GM19455 (cell line): ENCODE measurements around the gene TECPR1.

Experiments
- ATAC-seq: cut with Tn5 transposase; IDR thresholded peaks from one replicate; pipeline ENCODE4 v1.9.1; 2021; ENCODE audit not compliant: unreplicated experiment

TECPR1 gene

DNA sequence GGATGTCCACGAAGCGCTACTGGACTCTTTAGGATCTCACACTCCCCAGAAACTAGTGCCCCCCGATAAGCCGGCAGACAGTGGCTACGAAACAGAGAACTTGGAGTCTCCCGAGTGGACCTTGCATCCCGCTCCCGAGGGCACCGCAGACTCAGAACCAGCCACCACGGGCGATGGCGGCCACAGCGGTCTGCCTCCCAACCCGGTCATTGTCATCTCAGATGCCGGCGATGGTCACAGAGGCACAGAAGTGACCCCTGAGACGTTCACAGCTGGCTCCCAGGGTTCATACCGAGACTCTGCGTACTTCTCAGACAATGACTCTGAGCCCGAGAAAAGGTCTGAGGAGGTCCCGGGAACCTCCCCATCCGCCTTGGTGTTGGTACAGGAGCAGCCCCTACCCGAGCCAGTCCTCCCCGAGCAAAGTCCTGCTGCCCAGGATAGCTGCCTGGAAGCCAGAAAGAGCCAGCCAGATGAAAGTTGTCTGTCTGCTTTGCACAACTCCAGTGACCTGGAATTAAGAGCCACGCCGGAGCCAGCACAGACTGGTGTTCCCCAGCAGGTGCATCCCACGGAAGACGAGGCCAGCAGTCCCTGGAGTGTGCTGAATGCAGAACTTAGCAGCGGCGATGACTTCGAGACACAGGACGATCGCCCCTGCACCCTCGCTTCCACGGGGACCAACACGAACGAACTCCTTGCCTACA lies 58.4 kb downstream of the TECPR1 start:
- no peak for ATAC-seq

- no peak for ATAC-seq
Observed at GRCh38 chr7:98192781-98193457, 59.1 kb downstream of the TECPR1 start.

DNA sequence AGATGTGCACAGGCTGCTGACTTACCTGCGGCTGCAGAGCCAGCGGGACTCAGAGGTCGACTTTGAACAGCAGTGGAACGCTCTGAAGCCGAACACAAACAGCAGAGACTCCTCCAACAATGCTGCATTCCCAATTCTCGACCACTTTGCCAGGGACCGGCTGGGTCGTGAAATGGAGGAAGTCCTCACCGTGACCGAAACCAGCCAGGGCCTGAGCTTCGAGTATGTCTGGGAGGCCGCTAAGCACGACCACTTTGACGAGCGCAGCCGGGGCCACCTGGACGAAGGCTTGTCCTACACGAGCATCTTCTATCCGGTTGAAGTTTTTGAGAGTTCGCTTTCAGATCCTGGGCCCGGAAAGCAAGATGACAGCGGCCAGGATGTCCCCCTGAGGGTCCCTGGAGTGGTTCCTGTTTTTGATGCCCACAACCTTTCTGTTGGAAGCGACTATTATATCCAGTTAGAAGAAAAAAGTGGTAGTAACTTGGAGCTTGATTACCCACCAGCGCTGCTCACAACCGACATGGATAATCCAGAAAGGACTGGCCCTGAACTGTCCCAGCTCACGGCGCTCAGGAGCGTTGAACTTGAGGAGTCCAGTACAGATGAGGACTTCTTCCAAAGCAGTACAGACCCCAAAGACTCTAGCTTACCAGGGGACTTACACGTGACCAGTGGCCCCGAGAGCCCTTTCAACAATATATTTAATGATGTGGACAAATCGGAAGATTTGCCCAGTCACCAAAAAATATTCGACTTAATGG lies 60.2 kb downstream of the TECPR1 start:
- no peak for ATAC-seq

GRCh38 chr7:98189559-98189958 lies 62.5 kb downstream of the TECPR1 start:
- ATAC-seq: no peak

DNA sequence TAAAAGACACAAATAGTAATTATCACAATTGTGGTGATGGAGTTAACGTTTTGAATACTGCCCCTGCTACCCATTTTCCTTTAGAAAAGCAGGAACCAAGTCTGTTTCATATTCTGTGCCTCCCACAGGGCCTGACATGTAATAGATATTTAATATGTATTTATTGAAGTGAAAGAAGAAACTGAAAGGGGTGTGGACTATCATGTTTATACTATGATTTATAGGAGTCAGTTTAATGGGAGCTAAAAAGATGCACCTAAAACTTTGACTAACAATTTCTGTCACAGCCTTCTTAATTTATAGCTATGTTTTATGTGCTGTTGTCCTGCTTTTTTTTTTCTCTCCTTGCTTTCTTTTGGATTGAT lies 64.9 kb downstream of the TECPR1 start:
- no peak for ATAC-seq

DNA sequence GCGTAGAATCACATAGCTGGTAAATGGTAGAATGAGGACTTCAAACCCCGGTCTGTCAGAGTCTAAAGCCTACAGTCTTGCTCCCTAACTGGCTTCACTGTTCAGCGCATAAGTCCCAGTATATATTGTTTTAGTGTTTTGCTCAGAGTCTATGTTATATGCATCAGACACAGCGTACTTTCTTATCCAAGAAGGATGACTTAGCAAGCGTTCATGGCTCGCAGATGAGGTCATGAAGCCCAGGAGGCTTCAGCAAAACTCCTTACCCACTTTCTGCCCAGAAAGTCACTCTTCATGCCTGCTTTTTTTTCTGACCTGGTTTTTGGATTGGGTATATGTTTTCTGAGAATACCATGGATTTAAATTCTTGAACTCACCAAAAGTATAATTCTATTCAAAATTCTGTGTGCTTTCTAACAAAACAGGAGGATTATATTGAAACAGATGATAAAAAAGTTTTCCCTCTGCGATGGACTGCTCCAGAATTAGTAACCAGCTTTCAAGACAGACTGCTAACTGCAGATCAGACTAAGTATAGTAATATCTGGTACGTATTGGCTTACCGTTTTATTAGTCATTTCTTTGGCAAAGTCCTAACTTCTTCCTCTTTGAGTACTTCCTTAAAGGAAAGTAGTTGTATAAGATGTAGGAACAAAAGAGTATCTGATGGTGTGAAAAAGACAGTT lies 65.4 kb downstream of the TECPR1 start:
- no peak for ATAC-seq

- no peak for ATAC-seq
Observed at GRCh38 chr7:98185101-98185500, 66.9 kb downstream of the TECPR1 start.

- no peak for ATAC-seq
Observed at GRCh38 chr7:98180751-98181150, 71.3 kb downstream of the TECPR1 start.

DNA sequence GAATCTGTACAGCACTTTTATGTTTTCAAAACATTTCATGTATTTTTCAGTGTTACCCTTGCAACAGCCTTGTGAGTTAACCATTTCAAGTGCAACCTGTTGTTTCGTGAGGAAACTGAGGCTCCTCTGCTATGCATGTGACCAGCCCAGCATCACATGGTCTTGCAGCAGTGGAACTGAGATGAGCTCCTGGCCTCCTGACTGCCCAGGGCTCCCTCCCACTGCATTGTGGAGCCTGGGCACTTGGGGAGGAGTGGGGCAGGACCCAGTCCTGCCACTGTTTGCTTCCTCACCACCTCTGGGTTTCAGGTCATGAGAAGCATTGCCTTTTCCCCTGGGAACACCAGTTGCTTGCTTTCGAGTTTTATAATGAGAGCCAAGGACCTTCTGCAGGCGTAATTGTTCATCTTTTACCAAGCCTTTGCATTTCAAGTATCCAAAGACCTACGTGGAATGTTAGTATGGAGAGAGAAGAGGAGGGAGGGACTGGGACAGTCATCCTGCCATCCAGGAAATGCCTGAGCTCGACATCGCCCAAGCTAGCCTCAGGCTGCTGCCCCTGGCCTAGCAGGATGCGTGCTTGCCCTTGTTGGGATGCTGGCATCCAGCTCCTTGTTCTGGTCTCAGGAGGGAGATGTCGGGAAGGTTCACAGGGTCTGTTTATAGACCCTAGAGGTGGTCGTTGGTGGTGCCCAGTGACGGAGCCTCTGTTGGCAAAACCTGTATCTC lies 73.1 kb downstream of the TECPR1 start:
- no peak for ATAC-seq

DNA sequence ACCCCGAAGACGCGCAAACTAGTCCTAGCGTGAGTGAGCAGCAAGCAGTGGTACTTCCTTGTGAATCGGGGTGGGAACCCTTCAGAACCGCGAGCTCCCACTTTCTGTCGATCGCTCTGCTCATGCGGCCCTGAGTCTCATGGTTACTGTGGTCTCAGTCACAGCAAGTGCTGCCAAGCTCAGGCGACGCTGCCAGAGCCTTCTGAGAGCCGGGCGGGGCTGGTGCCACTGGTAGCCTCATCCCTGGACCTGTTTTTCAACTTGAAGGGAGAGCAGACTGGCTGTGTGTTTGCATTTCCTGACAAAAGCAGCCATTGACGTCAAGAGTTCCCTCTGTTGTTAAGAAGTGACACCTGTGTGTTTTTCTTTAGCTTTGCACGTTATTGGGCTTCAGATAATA lies 73.7 kb downstream of the TECPR1 start:
- no peak for ATAC-seq

DNA sequence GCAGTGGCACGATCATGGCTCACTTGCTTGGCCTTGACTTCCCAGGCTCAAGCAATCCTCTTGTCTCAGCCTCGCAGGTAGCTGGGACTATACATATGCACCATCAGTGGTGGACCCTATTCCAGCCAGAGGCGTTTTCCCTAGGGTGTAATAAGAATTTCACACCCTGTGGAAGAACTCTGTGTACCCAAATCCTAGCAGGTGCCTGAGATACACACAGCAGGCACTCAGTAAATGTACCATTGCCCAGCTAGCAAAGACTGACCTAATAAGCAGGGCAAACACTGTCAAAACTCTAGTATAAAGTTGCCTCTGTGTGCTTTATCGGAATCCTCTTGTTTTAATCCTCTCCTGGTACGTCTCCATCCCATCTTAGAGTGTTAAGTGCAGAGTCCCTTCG lies 74.5 kb downstream of the TECPR1 start:
- no peak for ATAC-seq

DNA sequence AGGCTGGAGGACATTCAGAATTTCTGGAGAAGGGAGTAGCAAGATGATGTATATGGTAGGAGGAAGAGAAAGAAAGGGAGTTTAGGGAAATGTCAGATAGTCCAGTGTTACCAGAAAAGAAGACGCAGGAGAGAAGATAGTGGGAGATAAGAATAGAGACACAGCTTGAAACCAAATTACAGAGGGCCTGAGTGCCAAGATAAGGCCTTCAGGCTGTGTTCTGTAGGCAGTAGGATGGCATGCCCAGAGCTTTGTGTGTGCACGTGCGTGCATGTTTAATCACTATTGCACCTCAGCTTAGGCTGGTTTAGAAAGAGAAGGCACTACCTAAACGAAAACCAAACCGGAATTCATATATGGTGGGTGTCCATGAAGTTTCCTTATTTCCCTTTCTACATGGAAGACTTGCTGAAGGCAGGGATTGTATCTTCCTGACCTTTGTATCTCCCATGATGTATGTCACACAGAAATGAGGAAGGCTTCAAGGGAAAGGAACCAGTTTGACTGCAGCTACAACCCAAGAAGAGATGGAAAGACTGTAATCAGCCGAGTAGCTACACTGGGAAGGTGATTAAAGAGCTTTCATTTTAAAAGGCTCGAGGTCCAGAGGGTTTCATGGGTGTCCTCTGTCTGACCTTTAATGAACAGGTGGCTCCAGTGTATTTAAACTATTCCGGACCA lies 76.6 kb downstream of the TECPR1 start:
- ATAC-seq: no peak

DNA sequence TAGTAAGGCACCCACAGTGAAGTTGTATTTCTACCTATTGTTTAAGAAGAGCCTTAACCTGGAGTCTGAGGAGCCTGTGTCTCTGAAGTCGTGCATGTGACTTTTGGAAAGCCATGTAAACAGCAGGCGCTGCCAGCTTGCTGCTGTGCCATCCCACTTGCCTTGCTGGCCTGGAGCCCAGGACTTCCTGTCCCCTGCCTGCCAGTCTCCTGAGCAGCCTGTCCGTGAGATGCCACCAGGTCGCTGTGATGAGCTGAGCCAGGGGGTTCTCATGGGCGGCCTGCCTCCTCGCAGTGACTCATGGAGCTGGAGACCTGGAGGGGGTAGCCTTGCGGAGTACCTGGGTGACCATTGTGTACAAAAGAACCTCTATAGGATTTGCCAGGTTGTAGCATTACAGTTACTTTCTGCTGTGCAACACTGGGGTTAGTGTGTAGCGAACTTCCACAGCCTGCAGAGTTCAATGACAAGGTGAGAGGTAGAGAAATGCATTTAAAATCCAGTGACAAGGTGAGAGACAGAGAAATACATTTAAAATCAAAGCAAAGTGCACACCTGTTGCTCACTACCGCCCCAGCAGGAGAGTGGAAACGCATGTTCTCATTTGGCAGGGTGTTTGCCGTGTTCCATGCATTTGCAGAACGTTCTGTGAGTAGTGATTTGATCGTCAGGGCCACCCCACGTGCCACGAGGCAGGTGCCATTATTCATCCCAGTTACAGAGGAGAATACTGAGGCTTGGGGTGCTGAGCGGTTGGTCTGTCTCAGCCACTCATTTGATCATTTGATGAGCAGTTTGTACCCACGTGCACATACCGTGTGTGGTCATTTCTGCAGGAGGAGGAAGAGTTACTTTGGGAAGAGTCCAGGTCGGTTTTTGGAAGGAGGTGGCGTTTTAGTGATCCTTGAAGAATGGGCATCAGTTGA lies 77.4 kb downstream of the TECPR1 start:
- no peak for ATAC-seq

GRCh38 chr7:98171449-98171848 lies 80.6 kb downstream of the TECPR1 start:
- no peak for ATAC-seq

- no peak for ATAC-seq
Observed at GRCh38 chr7:98170966-98171365, 81.1 kb downstream of the TECPR1 start.

- no peak for ATAC-seq
Observed at GRCh38 chr7:98168904-98169621, 83.0 kb downstream of the TECPR1 start.

DNA sequence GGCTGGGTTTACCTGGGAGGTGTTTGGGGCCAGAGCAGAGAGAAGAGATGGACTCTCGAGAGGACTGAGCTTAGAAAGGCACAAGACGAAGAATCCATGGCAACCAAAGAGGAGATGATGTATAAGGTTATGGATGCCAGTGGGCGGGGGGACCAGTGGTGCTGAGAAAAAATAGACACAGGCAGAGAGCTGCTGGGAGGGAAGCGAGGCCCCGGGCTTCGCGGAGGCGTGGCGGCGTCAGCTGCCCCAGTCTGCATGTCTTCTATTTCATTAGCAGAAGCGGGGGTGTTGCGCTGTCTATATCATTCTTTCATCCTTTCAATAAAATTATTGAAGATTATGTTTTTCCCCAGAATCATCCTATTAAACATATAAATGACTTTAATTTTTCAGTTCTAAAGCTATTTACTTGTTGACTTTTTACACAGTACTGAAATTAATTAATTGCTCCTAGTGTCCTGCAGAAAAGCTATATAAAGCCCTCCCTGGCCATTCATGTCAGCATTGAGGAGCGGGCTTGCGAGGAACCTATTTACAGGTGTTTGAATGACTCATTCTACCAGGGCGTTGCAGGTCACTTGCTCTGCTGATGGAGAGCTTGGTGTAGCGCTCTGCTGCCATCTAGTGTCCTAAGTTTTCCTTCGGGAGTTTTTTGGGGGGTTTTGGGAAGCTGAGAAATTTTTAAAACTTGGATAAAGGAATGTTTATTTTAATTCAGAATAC lies 83.7 kb downstream of the TECPR1 start:
- peak; percentile 69 for ATAC-seq

DNA sequence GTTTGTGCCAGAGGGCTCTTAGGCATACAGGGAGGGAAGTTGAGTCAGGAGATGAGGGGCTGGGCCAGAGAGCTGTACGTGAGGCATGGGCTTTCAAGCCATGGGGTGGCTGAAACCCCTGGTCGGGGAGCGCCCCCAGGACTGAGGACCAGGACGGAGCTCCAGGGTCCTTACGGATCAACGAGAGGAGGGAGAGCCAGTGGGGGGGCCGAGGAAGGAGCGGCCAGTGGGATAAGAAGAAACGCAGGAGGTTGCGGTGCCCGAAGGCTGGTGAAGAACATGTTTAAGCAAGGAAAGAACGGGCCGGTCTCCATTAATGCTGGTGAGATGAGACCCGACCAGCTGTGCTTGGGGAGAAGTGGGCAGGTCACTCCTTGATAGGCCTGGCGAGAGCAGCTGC lies 84.4 kb downstream of the TECPR1 start:
- no peak for ATAC-seq
